Kidney (tissue), 14 donors: ENCODE data around the gene TECPR1. TPM values are rescaled to one million over a fixed set of nuclear protein-coding genes. Genes with fewer than 3 reads are reported as not detected.

Experiments used
- DNase-seq, 5 donors: peaks; one replicate each; pipeline ENCODE4 v3.0.0-alpha.2; 2013 to 2020
- FAIRE-seq: peaks from 2 replicates; lab custom pipeline; 2012; peaks lifted over from hg19 to GRCh38; lab: Jason Lieb, UNC
- H3K27ac ChIP-seq, 2 donors: one replicate each; pipeline ENCODE4 v1.7.0; 2013; ENCODE audit warnings: low read depth in 2 of 2, low read length in 2 of 2, inconsistent platforms in 1 of 2
- H3K27me3 ChIP-seq: one replicate; pipeline ENCODE4 v1.7.1; 2013; ENCODE audit warnings: low read length, inconsistent platforms; ENCODE audit not compliant: control insufficient read depth, insufficient read depth
- H3K36me3 ChIP-seq, 3 donors: one replicate each; pipeline versions ENCODE4 v1.7.0 to v1.7.1; 2013; ENCODE audit warnings: low read length in 3 of 3, control low read depth in 1 of 3, inconsistent platforms in 1 of 3; ENCODE audit not compliant: insufficient read depth in 3 of 3, control insufficient read depth in 2 of 3
- H3K4me1 ChIP-seq, 3 donors: one replicate each; pipeline versions ENCODE4 v1.7.0 to v1.7.1; 2013; ENCODE audit warnings: low read length in 3 of 3, inconsistent platforms in 1 of 3, low read depth in 1 of 3; ENCODE audit not compliant: control insufficient read depth in 2 of 3, insufficient read depth in 2 of 3
- H3K4me3 ChIP-seq, 3 donors: one replicate each; pipeline versions ENCODE4 v1.7.0 to v1.8.1; 2013; ENCODE audit warnings: low read length in 3 of 3, control low read depth in 1 of 3, inconsistent platforms in 1 of 3
- H3K9ac ChIP-seq, 3 donors: one replicate each; pipeline versions ENCODE4 v1.7.0 to v1.7.1; 2013; ENCODE audit warnings: low read length in 3 of 3, control low read depth in 1 of 3, inconsistent platforms in 1 of 3
- H3K9me3 ChIP-seq, 3 donors: one replicate each; pipeline versions ENCODE4 v1.7.0 to v1.7.1; 2013; ENCODE audit warnings: low read length in 3 of 3, control low read depth in 1 of 3, inconsistent platforms in 1 of 3; ENCODE audit not compliant: control insufficient read depth in 2 of 3, insufficient read depth in 1 of 3
- CTCF ChIP-seq: IDR thresholded peaks from 3 replicates; pipeline ENCODE4 v1.5.1; 2012; ENCODE audit warnings: mild to moderate bottlenecking, moderate library complexity, borderline replicate concordance; ENCODE audit not compliant: insufficient read depth; ENCODE audit errors: extremely low read depth
- intact Hi-C: fragments of 100-400 bp; cut with DNase I; formaldehyde crosslinking; loops from one replicate; pipeline ENCODE4 v1.11.1; 2022
- polyA plus RNA-seq: library from polyadenylated mRNA; stranded (reverse); fragments of 350-450 nt; fragmentation: Illumina TruSeq; extraction: RNeasy Lipid Tissue Mini Kit (QIAGEN cat#74804); gene quantifications from one replicate; pipeline ENCODE4 v1.2.3, GENCODE V29; 2014; ENCODE audit warnings: low read depth, low replicate concordance; ENCODE audit not compliant: insufficient read depth
- total RNA-seq: library from RNA; stranded (reverse); fragmentation: NEBNext Ultra II Directional; extraction: Animal tissue kit (Norgen Biotek cat#: 25700); gene quantifications from one replicate; pipeline ENCODE4 v1.2.1, GENCODE V29; 2021
- donor health status: control.
- donor health status: control.
- donor health status: control.
- donor health status: control.
- donor health status: control.
- donor health status: DM: yes; HTN: yes; CAD: no.
- donor health status: Normal renal cell carcinoma (clear cell type).

TECPR1 gene
- total and polyA plus RNA-seq, 2 donors from 2014 or later, result 5.1 to 39.5 TPM

GRCh38 chr7:98199131-98199530 lies 52.9 kb downstream of the TECPR1 start:
- no peak overlapping the region for H3K27ac ChIP-seq
- H3K4me1 ChIP-seq, result peaks cover 0 to 7% (median 0%) of the 10 kb centered on the region in 3 donors
- H3K9me3 ChIP-seq, result no peaks in the 10 kb centered on the region
- no peak overlapping the region for H3K4me3 ChIP-seq
- peaks cover 0 to 8% (median 2%) of the 10 kb centered on the region in 3 donors for H3K36me3 ChIP-seq
- no peak overlapping the region for H3K9ac ChIP-seq
- FAIRE-seq (no peak), DNase-seq (no peak)
- H3K27me3 ChIP-seq, result no peaks in the 10 kb centered on the region
- no peak for TF ChIP-seq CTCF
- intact Hi-C loops, result no loop called here

GRCh38 chr7:98196706-98197605 lies 55.1 kb downstream of the TECPR1 start:
- peaks cover 0 to 14% (median 9%) of the 10 kb centered on the region in 3 donors for H3K36me3 ChIP-seq

GRCh38 chr7:98194672-98195457 lies 57.2 kb downstream of the TECPR1 start:
- FAIRE-seq, result no peak

More at GRCh38 chr7:98196706-98197605, 55.1 kb downstream of the TECPR1 start:
- Histone ChIP-seq H3K27me3 (no peaks in the 10 kb centered on the region), H3K9me3 (no peaks in the 10 kb centered on the region), H3K4me1 (peaks cover 0 to 7% (median 0%) of the 10 kb centered on the region in 3 donors), H3K9ac (no peak overlapping the region), H3K4me3 (no peak overlapping the region), H3K27ac (no peak overlapping the region)
- no peak for DNase-seq
- no peak for FAIRE-seq
- intact Hi-C loops, result no loop called here
- no peak for TF ChIP-seq CTCF

More at GRCh38 chr7:98194672-98195457, 57.2 kb downstream of the TECPR1 start:
- no peak for TF ChIP-seq CTCF
- no peak overlapping the region for H3K4me3 ChIP-seq
- intact Hi-C loops, result no loop called here
- no peak overlapping the region for H3K27ac ChIP-seq
- H3K36me3 ChIP-seq, result peaks cover 0 to 16% (median 9%) of the 10 kb centered on the region in 3 donors
- peaks cover 0 to 7% (median 0%) of the 10 kb centered on the region in 3 donors for H3K4me1 ChIP-seq
- no peaks in the 10 kb centered on the region for H3K27me3 ChIP-seq
- no peak overlapping the region for H3K9ac ChIP-seq
- peak in 1 of 5 donors; percentile 59 for DNase-seq
- H3K9me3 ChIP-seq, result no peaks in the 10 kb centered on the region
